ENCODE results near the gene NXN. TPM values are rescaled to one million over a fixed set of nuclear protein-coding genes. Genes with fewer than 3 reads are reported as not detected.

The NXN gene
- total and polyA plus RNA-seq, 3 donors from 2014 or later: 22.9 to 26.0 (median 23.0) TPM

GRCh38 chr17:774313-774584 lies 205.3 kb downstream of the NXN start:
- Histone ChIP-seq H3K4me3 (no peak overlapping the region), H3K27me3 (no peaks in the 10 kb centered on the region), H3K9me3 (no peaks in the 10 kb centered on the region), H3K36me3 (ENCODE audit: low read depth, missing control alignments) (no peaks in the 10 kb centered on the region), H3K4me1 (no peaks in the 10 kb centered on the region), H3K27ac (no peak overlapping the region)
- no peak for DNase-seq
- TF ChIP-seq, protein P1, sequence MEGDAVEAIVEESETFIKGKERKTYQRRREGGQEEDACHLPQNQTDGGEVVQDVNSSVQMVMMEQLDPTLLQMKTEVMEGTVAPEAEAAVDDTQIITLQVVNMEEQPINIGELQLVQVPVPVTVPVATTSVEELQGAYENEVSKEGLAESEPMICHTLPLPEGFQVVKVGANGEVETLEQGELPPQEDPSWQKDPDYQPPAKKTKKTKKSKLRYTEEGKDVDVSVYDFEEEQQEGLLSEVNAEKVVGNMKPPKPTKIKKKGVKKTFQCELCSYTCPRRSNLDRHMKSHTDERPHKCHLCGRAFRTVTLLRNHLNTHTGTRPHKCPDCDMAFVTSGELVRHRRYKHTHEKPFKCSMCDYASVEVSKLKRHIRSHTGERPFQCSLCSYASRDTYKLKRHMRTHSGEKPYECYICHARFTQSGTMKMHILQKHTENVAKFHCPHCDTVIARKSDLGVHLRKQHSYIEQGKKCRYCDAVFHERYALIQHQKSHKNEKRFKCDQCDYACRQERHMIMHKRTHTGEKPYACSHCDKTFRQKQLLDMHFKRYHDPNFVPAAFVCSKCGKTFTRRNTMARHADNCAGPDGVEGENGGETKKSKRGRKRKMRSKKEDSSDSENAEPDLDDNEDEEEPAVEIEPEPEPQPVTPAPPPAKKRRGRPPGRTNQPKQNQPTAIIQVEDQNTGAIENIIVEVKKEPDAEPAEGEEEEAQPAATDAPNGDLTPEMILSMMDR (IDR thresholded peaks at IDR 0.05): no peak
- no peak for TF ChIP-seq POLR2A (IDR thresholded peaks at IDR 0.05)
- 93 to 96% methylated on average over 5 of the region's 5 CpGs for WGBS, 2 donors
- intact Hi-C loops (cut with DNase I; ENCODE audit: low total_unique reads): no loop called here

DNA sequence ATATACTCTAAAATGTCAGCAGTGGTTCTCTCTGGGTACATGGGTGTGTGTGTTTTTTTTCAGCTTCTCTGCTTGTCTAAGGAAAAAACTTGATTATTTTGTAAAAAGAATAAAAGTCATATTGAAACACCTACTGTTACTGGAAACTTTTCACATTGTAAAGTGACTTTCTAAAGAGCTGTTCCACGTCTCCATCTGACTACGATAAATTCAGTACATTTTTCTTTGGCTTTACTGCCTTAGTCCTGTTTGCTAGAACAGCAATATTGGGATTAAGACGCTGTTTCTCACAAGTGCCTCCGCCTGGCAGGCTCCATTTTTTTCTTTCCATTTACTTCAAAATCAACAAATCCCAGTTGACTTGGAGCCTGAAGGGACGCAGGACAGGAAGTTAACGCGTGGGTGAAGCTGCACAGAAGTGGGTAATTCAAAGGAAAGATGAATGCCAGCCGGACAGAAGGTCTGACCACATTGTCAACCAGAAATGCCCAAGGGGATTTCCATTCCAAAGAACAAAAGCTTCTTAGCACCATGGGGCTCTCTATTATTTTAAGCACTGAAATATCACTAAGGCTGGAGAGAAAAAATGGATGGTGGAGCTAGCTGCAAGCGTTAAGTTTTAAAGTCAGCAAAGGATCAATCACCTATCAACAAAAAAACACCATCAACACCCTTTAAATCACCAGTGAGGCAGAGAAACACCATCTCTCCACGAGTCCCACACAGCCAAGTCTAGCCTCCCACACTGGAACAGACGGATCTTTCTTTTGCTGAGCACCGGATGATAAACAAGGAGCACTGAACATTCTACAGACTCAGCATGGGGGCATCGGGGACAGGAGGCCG lies 205.9 kb downstream of the NXN start:
- Histone ChIP-seq H3K9me3 (no peaks in the 10 kb centered on the region), H3K36me3 (ENCODE audit: low read depth, missing control alignments) (no peaks in the 10 kb centered on the region), H3K27ac (no peak overlapping the region), H3K4me1 (no peaks in the 10 kb centered on the region), H3K4me3 (no peak overlapping the region), H3K27me3 (no peaks in the 10 kb centered on the region)
- no peak for TF ChIP-seq POLR2A (IDR thresholded peaks at IDR 0.05)
- TF ChIP-seq, protein P1 (IDR thresholded peaks at IDR 0.05): no peak
- 79 to 84% methylated on average over 14 of the region's 14 CpGs for WGBS, 2 donors
- intact Hi-C loops (cut with DNase I; ENCODE audit: low total_unique reads): no loop called here
- no peak for DNase-seq

DNA sequence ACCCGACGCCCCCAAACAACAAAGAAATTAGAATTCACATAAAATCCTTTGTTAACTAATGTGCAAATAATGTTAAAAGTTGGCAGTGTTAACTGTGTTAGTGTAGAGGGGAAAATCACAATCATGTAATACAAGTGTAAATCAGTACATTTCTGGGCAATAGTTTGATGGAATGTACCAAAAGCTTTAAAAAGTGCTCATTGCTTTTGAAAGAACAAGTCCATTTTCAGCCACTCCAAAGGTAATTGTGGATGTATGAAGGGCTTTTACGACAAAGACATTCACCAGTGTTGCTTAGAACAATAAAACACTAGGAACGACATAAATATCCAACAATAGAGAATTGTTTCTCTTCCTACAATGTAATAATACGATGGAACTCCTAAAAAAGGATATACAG lies 206.6 kb downstream of the NXN start:
- intact Hi-C loops (cut with DNase I; ENCODE audit: low total_unique reads): no loop called here
- H3K9me3 ChIP-seq: no peaks in the 10 kb centered on the region
- no peak overlapping the region for H3K4me3 ChIP-seq
- no peak for DNase-seq
- TF ChIP-seq POLR2A (IDR thresholded peaks at IDR 0.05): no peak
- TF ChIP-seq, protein P1 (IDR thresholded peaks at IDR 0.05): no peak
- H3K4me1 ChIP-seq: no peaks in the 10 kb centered on the region
- no peak overlapping the region for H3K27ac ChIP-seq
- no peaks in the 10 kb centered on the region for H3K36me3 ChIP-seq (ENCODE audit: low read depth, missing control alignments)
- H3K27me3 ChIP-seq: no peaks in the 10 kb centered on the region
- WGBS, 2 donors: 89 to 90% methylated on average over 5 of the region's 5 CpGs

- Histone ChIP-seq H3K27me3 (no peaks in the 10 kb centered on the region), H3K36me3 (ENCODE audit: low read depth, missing control alignments) (no peaks in the 10 kb centered on the region), H3K27ac (no peak overlapping the region), H3K4me3 (no peak overlapping the region), H3K9me3 (no peaks in the 10 kb centered on the region), H3K4me1 (no peaks in the 10 kb centered on the region)
- 58 to 65% methylated on average over 3 of the region's 3 CpGs for WGBS, 2 donors
- no peak for DNase-seq
- TF ChIP-seq, protein P1 (IDR thresholded peaks at IDR 0.05): no peak
- no peak for TF ChIP-seq POLR2A (IDR thresholded peaks at IDR 0.05)
- intact Hi-C loops (cut with DNase I; ENCODE audit: low total_unique reads): no loop called here
Observed at GRCh38 chr17:767076-767475, 212.5 kb downstream of the NXN start.

- Histone ChIP-seq H3K27me3 (no peaks in the 10 kb centered on the region), H3K4me1 (no peaks in the 10 kb centered on the region), H3K36me3 (ENCODE audit: low read depth, missing control alignments) (no peaks in the 10 kb centered on the region), H3K4me3 (no peak overlapping the region), H3K27ac (no peak overlapping the region), H3K9me3 (no peaks in the 10 kb centered on the region)
- TF ChIP-seq, protein P1 (IDR thresholded peaks at IDR 0.05): no peak
- no peak for TF ChIP-seq POLR2A (IDR thresholded peaks at IDR 0.05)
- no peak for DNase-seq
- intact Hi-C loops (cut with DNase I; ENCODE audit: low total_unique reads): no loop called here
- 69 to 74% methylated on average over 9 of the region's 9 CpGs for WGBS, 2 donors
Observed at GRCh38 chr17:760371-760770, 219.2 kb downstream of the NXN start.
